HG02970 (cell line): Measurements from ENCODE around the gene RAF1.
"Not testable (repeated sequence)": the region's sequence is repeated elsewhere in the genome, so short reads cannot be mapped to it uniquely, and the experiment has no call there.

Source experiments
- ATAC-seq: cut with Tn5 transposase; IDR thresholded peaks from one replicate; pipeline ENCODE4 v1.9.1; 2021; ENCODE audit warnings: mild to moderate bottlenecking, moderate library complexity, moderate number of reproducible peaks; ENCODE audit not compliant: unreplicated experiment, low FRiP score

Gene RAF1

DNA sequence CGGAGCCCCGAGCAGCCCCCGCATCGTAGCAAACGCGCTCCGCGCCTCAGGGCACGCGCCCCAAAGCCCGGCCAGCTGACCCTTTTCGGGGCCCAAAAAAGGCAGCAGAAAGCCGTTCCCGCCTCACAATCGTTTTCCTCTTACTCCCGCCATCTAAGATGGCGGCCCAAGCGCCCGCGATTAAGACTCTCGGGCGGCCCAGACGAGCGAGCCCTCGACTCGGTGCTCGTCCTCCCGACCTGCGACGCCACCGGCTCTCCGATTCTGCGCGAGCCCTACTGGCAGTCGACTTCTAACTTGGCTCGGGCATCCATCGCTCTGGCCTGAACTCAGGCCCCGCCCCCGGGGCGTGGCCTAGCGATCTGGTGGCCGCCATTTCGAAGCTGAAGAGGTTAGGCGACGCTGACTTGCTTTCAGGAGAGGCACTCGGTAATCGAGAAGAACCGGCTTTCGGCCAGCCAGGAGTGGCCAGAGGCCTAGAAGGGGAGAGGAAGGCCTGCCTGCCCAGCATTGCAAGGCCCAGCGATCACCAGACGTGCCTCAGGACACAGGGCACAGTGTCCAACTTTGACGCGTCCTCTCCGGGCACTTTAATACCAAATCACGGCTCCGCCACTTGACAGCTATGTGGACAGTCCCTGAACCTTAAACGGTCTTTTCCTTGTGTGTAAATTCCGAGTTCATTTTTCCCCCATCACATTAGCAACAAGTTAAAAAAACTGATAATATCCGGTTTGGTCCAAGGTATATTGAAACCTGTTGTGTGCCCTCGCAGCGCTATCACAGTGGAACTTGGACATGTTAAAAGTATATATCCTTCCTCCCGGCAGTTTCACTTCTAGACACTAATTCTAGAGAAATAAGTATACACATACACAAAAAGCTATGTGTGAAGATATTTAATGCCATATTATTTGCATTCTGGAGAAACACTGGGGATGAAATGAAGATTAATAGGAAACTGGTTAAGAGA is at the start of gene RAF1:
RAF1 (minus strand) TSS at position 182 of the 973 bp plus-strand sequence. CDS start 45,396 bp downstream, outside the sequence.
- ATAC-seq, result peak; percentile 96

DNA sequence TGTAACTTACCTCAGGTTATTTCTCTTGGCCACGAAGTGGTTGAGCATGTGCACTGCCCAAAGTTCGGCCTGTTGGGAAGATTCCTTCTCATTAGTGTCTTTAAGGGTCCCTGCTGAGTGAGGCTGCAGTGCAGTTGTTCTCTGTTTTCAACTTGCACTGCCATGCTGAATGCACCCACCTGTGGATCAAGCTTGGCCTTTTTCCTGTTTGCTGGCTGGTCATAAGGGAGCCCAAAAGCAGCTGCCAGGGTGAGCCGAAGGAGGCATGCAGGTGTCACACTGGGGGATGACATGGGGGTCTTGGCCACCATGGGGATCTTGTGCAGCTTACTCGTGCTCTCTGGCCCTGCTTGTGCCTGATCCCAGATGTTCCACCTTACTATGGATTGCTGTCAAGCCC is 46.1 kb upstream of the RAF1 start:
- no peak for ATAC-seq

DNA sequence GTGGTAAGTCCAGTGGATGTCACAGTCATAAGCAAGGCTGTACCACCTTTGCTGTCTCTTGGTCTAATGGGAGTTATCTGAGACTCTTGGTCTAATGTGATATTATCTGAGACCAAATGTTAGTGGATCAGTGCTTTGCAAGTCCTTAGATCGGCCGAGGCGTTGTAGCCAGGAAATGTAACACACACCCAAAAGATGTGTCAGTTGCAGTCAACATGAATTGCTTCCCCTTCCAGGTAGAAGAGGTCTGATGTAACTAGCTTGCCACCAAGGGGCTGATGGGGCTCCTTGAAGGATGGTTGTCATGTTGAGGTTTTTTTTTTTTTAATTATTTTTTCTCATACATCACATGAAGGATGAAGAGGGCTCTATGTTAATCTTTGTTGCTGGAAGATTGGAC is 45.4 kb upstream of the RAF1 start:
- no peak for ATAC-seq

DNA sequence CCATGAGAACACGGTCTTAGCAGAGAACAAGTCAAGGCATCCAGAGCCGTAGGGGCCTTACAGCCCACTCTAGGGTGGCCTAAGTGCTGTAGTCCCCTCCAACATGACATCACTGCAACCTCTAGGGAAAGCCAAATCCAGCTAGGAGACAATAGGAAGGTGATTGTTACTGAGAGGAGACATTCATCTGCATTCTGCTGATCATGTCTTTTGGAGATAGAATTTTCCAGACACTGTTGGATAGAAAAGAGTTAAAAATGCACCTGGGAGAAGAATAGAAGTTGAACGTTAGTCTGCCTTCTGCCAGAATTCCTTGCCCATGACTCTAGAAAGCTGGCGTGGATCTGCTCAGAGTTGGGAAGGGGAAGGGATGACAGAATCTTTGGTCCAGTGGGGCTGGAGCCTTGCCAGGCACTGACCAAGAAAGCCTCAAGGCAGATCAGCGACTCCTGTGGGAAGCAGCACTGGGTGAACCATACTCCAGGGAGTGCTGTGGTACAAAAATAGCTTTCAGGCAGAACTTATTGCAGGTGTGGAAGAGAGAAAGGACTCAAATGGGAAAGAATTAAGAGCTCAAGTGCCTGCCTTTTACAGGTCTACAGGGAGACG is 44.8 kb upstream of the RAF1 start:
- no peak for ATAC-seq

DNA sequence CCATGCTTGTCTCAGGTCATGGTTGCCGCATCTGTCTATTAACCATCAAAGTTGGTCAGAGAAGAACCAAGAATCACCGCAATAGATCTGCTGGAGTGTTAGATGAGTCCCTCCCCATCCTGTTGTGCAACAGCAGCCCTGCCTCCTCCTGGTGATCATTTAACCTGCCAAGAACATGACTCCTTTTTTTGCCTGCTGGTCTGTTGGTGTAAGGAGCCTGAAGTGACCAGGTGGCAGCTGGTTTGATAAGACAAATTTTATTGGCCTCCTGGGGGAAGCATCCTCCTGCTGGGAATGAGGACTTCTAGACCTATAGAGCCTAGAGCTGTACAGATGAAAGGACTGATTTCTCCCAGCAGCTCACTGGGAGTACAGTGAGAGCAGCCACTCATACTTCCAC is 43.5 kb upstream of the RAF1 start:
- ATAC-seq, result no peak

DNA sequence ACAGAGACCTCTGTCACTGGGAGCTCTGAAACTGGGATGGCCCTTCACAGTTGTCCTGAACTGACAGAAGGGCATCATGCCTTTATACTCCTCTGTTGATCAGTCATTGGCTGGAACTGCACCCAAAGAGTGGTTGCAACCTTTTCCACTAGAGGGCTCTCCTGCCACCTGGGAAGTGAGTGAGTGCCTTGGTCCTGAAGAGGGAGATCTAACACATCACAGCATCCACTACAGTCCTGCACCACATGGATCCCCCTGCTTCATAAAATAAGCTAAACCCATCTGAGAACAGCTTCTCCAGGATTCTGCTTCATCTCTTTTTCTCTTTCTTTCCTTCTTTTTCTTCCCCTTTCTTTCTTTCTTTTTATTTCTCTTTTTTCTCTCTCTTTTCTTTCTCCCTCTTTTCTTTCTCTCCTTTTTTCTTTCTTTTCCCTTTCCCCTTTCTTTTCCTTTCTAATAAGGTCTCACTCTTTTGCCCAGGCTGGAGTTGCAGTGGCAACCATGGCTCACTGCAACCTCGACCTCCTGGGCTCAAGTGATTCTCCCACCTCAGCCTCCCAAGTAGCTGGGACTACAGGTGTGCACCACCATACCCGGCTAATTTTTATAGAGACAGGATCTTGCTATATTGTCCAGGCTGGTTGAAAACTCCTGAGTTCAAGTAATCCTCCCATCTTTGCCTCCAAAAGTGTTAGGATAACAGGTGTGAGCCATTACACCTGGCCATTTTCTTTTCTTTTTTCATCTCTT is 42.8 kb upstream of the RAF1 start:
- peak; percentile 71 for ATAC-seq

DNA sequence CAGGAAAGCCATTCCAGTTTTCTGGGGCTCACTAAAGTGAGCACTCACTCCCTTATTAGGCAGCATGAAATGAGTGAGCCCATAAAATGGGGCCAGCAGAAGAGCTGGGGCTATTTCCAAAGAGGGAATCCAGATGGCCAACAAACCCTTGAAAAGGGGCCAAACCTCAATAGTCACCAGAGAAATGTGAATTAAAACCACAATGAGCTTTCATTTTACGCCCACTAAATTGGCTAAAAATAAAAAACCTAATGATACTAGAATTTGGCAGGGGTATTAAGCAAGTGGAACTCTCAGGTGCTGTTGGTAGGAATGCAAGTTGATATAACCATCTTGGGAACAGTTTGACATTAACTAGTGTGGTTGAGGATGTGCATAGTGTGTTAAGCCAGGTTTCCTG is 42.1 kb upstream of the RAF1 start:
- ATAC-seq, result no peak

DNA sequence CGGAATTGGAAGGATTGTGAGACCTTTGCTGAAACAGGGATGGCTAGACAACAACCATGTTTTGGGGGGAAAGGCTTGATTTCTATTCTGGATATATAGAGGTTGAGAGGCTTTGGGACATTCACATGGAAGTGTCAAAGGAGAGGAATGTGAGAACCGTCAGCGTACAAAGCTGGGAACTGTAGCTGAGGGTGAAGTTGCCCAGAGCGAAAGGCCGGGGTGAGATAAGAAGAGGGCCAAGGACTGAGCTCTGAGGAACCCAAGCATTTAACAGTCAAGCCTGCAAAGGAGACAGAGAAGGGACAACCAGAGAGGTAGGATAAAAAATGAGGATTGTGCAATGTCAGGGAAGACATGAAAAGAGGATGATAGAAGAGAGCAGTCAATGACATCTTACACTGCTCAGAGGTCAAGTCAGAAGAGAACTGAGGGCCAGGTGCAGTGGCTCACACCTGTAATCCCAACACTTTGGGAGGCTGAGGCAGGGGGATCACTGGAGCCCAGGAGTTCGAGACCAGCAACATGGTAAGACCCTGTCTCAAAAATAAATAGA is 41.5 kb upstream of the RAF1 start:
- ATAC-seq, result no peak

DNA sequence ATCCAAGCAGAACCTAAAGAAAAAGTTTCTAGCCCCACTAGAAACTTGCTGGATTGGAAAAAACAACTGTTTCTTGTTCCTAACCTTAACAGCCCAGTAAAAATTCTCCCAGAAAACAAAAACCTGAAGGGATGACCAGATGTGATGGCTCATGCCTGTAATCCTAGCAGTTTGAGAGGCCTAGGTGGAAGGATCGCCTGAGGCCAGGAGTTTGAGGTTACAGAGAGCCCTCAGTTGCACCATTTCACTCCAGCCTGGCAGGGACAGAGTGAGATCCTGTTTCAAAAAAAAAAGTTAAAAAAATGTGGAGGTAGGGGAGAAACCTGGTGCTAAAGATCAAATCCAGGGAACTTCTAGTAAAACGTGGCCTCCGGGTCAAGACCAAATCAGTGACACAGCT is 38.6 kb upstream of the RAF1 start:
- ATAC-seq, result no peak

DNA sequence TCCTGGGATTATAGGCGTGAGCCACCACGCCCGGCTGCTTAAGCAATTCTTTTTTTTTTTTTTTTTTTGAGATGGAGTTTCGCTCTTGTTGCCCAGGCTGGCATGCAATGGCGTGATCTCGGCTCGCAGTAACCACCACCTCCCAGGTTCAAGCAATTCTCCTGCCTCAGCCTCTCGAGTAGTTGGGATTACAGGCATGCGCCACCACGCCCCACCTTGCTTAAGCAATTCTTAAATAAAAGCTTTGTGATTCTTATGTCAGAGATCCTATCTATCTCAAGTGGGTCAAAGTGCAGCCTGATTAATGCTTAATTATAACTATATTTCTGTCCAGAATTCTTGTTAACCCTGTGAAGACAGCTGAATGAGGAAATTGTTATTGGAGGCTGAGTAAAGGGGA is 37.7 kb upstream of the RAF1 start:
- ATAC-seq, result not testable (repeated sequence)

DNA sequence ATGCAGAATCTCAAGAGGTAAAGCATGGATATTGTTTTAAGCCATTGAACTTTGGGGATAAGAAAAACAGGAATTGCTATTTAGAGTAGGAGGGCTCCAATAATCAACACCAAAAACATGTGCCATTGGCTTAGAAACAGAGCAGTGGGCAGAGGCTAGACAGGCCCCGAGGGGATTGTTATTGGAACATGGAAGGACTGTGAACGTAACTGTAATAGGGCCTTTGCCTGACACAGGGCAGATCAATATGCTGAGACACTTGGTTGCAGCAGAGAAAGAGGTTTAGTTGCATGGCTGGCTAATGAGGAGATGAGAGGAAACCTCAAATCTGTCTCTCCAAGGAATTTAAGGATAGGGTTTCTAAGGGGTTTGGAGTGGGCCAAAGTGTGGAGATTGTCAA is 36.9 kb upstream of the RAF1 start:
- no peak for ATAC-seq

DNA sequence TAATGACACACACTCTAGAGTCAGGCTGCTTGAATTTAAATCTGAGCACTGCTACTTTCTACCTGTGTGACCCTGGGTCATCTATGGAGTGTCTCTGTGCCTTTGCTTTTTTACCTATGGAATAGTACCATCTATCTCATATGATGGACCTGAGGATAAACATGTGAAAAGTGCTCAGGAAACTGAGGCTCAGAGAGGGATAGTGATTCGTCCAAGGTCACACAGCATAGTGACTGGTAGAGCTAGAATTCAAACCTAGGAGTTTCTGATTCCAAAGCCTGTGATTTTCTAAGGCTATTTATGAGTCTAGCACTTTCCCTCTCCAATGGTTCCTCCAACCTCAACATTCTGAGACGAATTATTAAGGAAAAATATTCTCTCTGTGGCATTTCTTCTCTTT is 32.0 kb upstream of the RAF1 start:
- ATAC-seq, result no peak

DNA sequence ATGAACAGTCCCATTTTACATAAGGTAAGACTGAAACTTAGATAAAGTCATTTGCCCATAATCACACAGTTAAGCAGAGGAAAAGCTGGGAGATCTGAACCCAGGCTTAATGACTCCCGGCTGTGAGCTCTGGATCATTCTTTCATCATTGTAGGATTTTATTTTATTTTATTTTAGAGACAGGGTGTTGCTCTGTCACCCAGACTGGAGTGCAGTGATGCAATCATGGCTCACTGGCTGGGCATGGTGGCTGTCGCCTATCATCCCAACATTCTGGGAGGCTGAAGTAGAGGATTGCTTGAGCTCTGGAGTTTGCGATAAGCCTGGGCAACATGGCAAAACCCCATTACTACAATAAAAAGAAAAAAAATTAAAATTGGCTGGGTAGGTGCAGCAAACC is 31.2 kb upstream of the RAF1 start:
- ATAC-seq, result no peak

DNA sequence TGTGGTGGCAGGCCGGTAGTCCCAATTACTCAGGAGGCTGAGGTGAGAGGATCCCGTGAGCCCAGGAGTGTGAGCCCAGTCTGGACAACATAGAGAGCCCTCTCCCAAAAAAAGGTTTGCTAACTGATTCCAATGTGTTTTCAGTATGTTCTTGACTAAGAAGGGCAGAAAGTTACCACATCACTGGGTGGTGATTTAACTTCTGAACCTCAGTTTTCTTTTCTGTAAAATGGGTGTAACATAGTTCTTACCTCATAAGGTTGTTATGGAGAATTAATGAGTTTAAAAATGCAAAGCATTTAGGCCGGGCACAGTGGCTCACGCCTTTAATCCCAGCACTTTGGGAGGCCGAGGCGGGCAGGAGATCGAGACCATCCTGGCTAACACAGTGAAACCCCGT is 28.5 kb upstream of the RAF1 start:
- ATAC-seq, result no peak

DNA sequence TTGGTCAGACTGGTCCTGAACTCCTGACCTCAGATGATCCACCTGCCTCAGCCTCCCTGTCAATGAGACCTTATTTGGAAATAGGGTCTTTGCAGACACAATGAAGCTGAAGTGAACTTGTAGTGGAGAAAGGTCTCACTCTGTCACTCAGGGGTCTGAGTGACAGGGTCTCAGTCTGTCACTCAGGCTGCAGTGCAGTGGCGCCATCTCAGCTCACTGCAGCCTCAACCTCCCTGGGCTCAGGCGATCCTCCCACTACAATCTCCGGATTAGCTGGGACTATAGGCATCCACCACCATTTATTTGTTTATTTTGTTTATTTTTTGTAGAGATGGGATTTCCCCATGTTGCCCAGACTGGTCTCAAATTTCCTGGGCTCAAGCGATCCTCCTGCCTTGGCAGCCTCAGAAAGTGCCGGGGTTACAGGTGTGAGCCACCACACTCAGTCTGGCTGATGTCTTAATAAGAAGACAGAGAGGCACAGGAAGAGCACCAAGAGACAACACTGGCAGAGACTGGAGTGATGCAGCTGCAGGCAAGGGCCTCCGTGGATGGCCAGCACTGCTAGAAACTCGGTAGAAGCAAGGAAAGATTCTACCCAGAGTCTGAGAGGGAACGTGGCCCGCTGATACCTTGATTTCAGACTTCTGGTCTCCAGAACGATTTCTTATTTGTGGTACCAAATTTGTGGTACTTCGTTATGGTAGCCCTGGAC is 26.2 kb upstream of the RAF1 start:
- no peak for ATAC-seq

DNA sequence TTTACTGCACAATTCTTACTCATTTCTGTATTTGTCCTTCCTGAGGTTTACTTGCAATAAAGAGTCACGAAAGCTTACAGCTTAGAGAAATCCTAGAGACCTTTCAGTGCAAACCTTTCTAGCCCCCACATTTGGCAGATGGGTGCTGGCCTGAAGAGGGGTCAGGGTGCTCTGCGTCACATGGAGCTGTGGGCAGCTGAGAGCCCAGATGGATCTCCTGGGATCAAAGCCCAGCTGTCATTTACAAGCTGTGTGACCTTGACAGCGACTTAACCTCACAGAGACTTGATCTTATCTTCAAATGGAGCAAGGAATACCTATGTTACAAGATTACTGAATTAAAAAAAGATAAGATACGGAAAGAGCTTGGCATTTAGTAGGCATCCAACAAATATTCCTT is 24.0 kb upstream of the RAF1 start:
- ATAC-seq, result no peak

DNA sequence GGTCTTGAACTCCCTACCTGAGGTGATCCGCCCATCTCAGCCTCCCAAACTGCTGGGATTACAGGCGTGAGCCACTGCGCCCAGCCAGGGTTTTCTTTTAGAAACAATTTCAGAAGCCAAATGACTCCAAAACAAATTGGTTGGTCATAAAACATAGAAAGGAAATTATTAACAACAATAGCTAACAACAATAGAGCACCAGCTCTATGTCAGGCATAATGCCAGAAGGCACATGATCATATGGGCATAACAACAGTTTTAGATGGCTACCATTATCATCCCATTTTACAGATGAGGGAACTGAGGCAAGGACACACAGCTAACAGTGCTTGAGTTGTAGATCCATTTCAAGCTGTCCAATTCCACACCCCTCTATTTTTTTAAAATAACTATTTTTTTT is 22.2 kb upstream of the RAF1 start:
- no peak for ATAC-seq

DNA sequence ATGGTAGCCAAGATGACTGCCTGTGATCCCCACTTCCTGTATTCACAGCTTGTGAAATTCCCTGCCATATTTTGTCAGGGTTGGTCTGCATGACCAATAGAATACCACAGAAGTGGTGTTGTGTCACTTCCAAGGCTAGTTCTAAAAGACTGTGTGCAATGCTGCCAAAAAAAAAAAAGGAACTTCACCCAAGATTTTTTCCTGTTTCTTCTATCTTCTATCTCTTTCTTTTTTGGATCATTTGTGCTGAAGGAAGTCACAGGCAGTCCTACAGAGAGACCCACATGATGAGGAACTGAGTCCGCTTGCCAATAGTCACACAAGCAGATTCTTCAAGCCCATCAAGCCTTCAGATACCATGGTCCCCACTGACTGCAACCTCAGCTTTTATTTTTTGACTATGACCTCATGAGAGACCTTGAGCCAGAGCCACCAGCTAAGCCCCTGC is 18.1 kb upstream of the RAF1 start:
- ATAC-seq, result no peak

DNA sequence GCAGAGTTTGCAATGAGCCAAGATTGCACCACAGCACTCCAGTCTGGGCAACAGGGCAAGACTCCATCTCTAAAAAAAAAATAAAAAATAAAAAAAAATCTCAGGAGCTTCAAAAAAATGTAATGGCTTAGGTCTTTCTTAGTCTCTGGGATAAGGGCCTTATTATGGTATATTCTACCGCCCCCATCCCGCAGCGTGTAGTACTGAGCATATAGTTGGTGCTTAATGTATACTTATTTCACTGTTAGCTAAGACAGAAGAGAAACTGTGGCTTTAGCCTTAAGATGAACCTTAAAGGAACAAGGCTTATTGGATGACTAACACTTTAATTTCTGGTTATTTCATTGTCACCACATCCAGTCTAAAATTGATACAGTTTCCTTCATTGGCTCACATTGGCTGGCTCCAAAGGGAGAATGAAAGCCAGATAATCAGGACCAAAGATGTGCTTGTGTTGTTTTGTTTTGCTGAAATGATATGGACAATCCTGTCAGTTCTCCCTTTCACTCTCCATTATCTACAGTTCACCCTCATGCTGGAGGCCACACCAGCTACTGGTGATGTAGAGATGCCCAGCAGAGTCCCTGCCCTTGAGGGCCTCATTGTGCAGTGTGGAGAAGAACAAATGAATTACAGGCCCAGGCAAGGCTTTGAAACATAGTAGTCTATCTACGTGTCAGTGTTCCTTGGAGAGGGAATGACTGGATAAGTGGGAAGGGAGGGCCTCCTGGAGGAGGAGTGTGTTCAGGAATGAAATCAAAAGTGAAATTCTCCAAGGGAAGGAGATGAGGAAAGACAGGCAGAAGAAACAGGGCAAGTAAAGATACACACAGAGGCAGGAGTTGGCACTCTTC is 17.4 kb upstream of the RAF1 start:
- ATAC-seq, result no peak
